ENCODE measurements around the gene KLHL29.
A peak's percentile ranks its signal among the peaks of the same experiment; 100 is the strongest.

The KLHL29 gene

GRCh38 chr2:23662941-23663920, 278.3 kb downstream of the KLHL29 start:
- TF ChIP-seq CTCF (conservative IDR thresholded peaks at IDR 0.05) (no peak), ZFX (IDR thresholded peaks at IDR 0.05) (no peak)
- H3K27ac ChIP-seq = no peak overlapping the region

- TF ChIP-seq CTCF (conservative IDR thresholded peaks at IDR 0.05) (no peak), ZFX (IDR thresholded peaks at IDR 0.05) (no peak)
- peak overlapping the region; percentile 3 for H3K27ac ChIP-seq
Observed at GRCh38 chr2:23664066-23664788, 279.2 kb downstream of the KLHL29 start.

GRCh38 chr2:23666241-23666979, 281.4 kb downstream of the KLHL29 start:
- no peak overlapping the region for H3K27ac ChIP-seq
- no peak for TF ChIP-seq CTCF (conservative IDR thresholded peaks at IDR 0.05)
- TF ChIP-seq ZFX (IDR thresholded peaks at IDR 0.05) = no peak

- TF ChIP-seq ZFX (IDR thresholded peaks at IDR 0.05) (no peak), CTCF (conservative IDR thresholded peaks at IDR 0.05) (no peak)
- no peak overlapping the region for H3K27ac ChIP-seq
Observed at GRCh38 chr2:23666980-23667357, 282.0 kb downstream of the KLHL29 start.

GRCh38 chr2:23668756-23669304, 283.9 kb downstream of the KLHL29 start:
- TF ChIP-seq ZFX (IDR thresholded peaks at IDR 0.05) (no peak), CTCF (conservative IDR thresholded peaks at IDR 0.05) (no peak)
- peak overlapping the region; percentile 30; the same call in 1 of the 2 replicates for H3K27ac ChIP-seq

- H3K27ac ChIP-seq = peak overlapping the region; percentile 30
- no peak for TF ChIP-seq ZFX (IDR thresholded peaks at IDR 0.05)
- no peak for TF ChIP-seq CTCF (conservative IDR thresholded peaks at IDR 0.05)
Observed at GRCh38 chr2:23669413-23670244, 284.6 kb downstream of the KLHL29 start.
